Erythroblast (primary cell): ENCODE measurements around the gene RAB31.

ENCODE experiments used
- GATA1 ChIP-seq: IDR thresholded peaks from 2 replicates; pipeline ENCODE4 v1.6.1; 2011; ENCODE audit warnings: low read depth, mild to moderate bottlenecking, control low read depth, low read length, moderate library complexity
- POLR2A ChIP-seq: IDR thresholded peaks from 2 replicates; pipeline ENCODE4 v1.6.1; 2011; ENCODE audit warnings: mild to moderate bottlenecking, low read length

DNA sequence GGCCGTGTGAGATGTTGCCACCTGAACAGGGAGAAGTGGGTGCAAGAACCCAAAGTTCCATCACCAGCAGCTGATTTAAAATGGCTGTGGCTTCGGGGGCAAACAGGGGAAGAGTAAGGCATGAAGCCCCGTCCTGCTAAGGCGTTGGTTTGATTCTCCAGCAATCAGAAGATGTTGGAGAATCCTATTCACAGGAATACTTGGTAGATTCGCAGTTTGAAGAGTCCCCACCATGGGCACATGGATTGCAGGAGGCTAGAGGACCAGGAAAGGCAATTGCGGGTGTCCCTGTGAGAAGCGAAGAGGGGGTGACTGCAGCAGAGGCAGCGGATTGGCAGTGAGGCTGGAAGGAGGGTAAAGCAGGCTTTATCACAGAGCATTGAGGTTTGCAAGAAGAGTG lies 131.1 kb downstream of the RAB31 start:
- TF ChIP-seq POLR2A: no peak
- no peak for TF ChIP-seq GATA1
